ENCODE measurements around the gene SLC2A1. TPM values are rescaled to one million over a fixed set of nuclear protein-coding genes. Genes with fewer than 3 reads are reported as not detected.
"Not testable (repeated sequence)": the region's sequence is repeated elsewhere in the genome, so short reads cannot be mapped to it uniquely, and the experiment has no call there.

SLC2A1 gene
- total RNA-seq, 1 donor from 2014 or later = 135 TPM

DNA sequence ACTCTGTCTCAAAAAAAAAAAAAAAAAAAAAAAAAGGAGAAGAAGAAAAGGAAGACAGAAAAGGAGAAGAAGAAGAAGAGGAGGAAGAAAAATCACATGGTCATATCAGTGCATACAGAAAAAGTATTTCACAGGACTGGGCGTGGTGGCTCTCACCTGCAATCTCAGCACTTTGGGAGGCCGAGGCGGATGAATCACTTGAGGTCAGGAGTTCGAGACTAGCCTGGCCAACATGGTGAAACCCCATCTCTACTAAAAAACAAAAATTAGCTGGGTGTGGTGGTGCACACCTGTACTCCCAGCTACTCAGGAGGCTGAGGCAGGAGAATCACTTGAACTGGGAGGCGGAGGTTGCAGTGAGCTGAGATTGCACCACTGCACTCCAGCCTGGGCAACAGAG lies 39.0 kb downstream of the SLC2A1 start:
- H3K4me1 Mint-ChIP-seq = peaks cover 16% of the 10 kb centered on the region
- H3K36me3 Mint-ChIP-seq (ENCODE audit: low read depth); H3K9me3 Mint-ChIP-seq; DNase-seq; H3K27ac Mint-ChIP-seq; H3K27me3 Mint-ChIP-seq; H3K4me3 Mint-ChIP-seq: not testable (repeated sequence)
- intact Hi-C loops (cut with micrococcal nuclease) = loop anchor here (5.0 to 10.0 kb wide), 4 partner anchors 152 to 465 kb away; partner anchors contain the start of genes C1orf50, P3H1, PPCS and PPIH

DNA sequence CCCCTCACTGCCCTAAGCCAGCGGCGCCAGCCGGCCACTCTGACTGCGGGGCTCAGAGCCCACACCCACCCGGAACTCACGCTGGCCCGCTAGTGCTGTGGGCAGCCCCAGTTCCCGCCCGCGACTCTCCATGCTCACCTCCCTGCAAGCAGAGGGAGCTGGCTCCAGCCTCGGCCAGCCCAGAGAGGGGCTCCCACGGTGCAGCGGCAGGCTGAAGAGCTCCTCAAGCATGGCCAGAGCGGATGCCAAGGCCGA lies 41.5 kb downstream of the SLC2A1 start:
- Mint-ChIP-seq H3K4me1 (peaks cover 2% of the 10 kb centered on the region), H3K36me3 (ENCODE audit: low read depth) (peaks cover 5% of the 10 kb centered on the region), H3K27me3 (no peaks in the 10 kb centered on the region), H3K9me3 (no peaks in the 10 kb centered on the region), H3K27ac (no peak overlapping the region), H3K4me3 (no peak overlapping the region)
- DNase-seq = no peak
- intact Hi-C loops (cut with micrococcal nuclease) = no loop called here

DNA sequence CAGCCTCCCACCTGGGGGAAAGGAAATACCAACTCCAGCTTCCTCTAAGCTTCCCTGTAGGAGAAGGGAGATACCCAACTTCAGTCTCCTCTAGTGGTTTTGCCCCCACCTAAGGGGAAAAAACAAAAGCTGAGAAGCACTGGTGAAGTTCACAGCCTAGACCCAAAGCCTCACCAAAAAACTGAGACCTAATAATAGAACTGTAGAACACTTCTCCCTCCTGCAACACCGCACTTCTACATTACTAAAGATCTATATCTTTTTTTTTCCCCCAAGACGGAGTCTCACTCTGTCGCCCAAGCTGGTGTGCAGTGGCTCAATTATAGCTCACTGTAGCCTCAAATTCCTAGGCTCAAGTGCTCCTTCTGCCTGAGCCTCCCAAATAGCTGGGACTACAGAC lies 43.2 kb downstream of the SLC2A1 start:
- no peaks in the 10 kb centered on the region for H3K9me3 Mint-ChIP-seq

DNA sequence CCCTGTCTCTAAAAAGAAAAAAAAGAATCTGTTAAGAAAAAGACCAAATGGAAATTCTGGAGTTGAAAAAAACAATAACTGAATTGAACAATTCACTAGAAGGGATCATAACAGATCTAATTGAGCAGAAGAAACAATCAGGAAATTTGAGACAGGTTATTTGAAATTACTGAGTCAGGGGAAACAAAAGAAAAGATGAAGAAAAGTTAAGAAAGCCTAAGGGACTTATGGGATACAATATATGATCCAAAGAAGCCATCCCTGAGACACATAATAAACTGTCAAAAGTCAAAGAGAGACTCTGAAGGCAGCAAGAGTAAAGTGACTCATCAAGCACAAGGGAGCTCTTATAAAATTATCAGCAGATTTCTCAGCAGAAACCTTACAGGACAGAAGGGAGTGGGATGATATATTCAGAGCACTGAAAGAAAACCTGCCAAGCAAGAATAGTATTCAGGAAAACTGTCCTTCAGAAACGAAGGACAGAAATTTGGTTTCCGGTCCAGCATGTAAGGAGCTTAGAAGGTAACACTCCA lies 44.5 kb downstream of the SLC2A1 start:
- Mint-ChIP-seq H3K36me3 (ENCODE audit: low read depth) (peaks cover 5% of the 10 kb centered on the region), H3K27ac (no peak overlapping the region), H3K27me3 (no peaks in the 10 kb centered on the region), H3K4me1 (peaks cover 2% of the 10 kb centered on the region), H3K4me3 (no peak overlapping the region), H3K9me3 (no peaks in the 10 kb centered on the region)
- intact Hi-C loops (cut with micrococcal nuclease) = no loop called here
- no peak for DNase-seq

More for the DNA sequence above, 43.2 kb downstream of the SLC2A1 start:
- Mint-ChIP-seq H3K36me3 (ENCODE audit: low read depth) (peaks cover 5% of the 10 kb centered on the region), H3K4me1 (peaks cover 2% of the 10 kb centered on the region), H3K4me3 (no peak overlapping the region), H3K27me3 (no peaks in the 10 kb centered on the region), H3K27ac (no peak overlapping the region)
- intact Hi-C loops (cut with micrococcal nuclease) = no loop called here
- DNase-seq = no peak

DNA sequence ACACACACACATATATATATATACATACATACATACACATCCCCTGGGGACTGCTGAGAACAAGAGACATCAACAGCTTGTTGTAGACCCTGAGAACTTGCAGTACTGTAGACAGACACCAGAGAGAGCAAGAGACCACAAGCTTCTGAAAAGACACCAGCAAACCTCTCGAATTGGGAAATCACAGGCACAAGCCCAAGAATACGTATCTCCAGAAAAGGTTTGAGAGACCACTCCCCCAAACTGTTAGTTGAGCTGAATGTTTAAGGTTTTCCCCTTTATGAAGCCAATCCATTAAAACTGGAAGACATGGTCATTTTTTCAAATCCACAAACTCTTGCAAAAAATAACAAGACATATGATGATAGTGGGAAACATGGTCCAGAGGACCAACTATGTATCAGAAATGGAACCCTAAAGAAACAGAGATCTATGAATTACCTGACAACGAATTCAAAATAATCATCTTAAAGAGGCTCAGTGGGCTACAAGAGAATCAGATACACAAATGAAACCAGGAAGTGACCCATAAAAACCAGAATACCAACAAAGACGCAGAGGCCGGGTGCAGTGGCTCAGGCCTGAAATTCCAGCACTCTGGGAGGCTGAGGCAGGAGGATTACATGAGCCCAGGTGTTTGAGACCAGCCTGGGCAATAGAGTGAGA lies 45.1 kb downstream of the SLC2A1 start:
- intact Hi-C loops (cut with micrococcal nuclease) = loop anchor here (1.0 kb wide), 1 partner anchor 160 kb away; no protein-coding TSS in a partner anchor
- peaks cover 2% of the 10 kb centered on the region for H3K4me1 Mint-ChIP-seq
- H3K9me3 Mint-ChIP-seq = no peaks in the 10 kb centered on the region
- no peak overlapping the region for H3K27ac Mint-ChIP-seq
- H3K27me3 Mint-ChIP-seq = no peaks in the 10 kb centered on the region
- H3K36me3 Mint-ChIP-seq (ENCODE audit: low read depth) = peaks cover 5% of the 10 kb centered on the region
- H3K4me3 Mint-ChIP-seq = no peak overlapping the region
- peak; percentile 89 for DNase-seq

DNA sequence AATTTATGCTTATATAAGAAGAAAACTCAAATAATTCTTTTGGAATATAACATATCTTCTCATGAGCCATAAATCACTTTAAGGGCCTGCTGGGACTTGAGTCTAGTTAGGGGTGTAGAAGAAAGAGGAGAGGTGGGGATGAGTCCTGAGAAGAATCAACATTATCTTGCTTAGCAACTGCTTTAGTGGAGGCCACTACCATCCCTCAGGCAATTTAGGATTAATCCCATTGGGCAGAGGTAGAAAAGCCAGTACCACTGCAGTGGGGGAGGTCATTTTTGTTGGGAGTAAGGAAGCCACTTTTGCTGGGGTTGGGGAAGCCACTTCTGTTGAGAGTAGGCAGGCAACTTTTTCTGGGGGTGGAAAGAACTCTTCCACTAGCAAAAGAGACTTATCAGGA lies 47.7 kb downstream of the SLC2A1 start:
- peaks cover 5% of the 10 kb centered on the region for H3K36me3 Mint-ChIP-seq (ENCODE audit: low read depth)
- H3K9me3 Mint-ChIP-seq = no peaks in the 10 kb centered on the region
- peaks cover 2% of the 10 kb centered on the region for H3K4me1 Mint-ChIP-seq
- intact Hi-C loops (cut with micrococcal nuclease) = no loop called here
- no peaks in the 10 kb centered on the region for H3K27me3 Mint-ChIP-seq
- no peak overlapping the region for H3K4me3 Mint-ChIP-seq
- no peak for DNase-seq
- H3K27ac Mint-ChIP-seq = no peak overlapping the region

DNA sequence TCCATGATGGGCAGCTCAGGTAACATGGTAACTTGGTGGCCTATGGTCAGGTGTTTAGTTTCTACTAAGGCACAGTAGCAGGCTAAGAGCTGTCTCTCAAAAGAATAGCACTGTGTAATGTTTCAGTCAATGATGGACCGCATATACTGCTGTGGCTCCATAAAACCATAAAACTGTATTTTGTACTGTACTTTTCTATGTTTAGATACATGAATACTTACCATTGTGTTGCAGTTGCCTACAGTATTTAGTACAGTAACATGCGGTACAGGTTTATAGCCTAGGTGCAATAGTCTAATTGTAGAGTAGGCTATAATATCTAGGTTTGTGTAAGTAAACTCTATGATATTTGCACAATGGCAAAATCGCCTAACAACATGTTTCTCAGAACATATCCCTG lies 50.6 kb downstream of the SLC2A1 start:
- Mint-ChIP-seq H3K4me3 (no peak overlapping the region), H3K9me3 (no peaks in the 10 kb centered on the region), H3K27me3 (peaks cover 2% of the 10 kb centered on the region), H3K27ac (no peak overlapping the region), H3K36me3 (ENCODE audit: low read depth) (no peaks in the 10 kb centered on the region), H3K4me1 (peaks cover under 1% of the 10 kb centered on the region)
- DNase-seq = no peak
- intact Hi-C loops (cut with micrococcal nuclease) = no loop called here

DNA sequence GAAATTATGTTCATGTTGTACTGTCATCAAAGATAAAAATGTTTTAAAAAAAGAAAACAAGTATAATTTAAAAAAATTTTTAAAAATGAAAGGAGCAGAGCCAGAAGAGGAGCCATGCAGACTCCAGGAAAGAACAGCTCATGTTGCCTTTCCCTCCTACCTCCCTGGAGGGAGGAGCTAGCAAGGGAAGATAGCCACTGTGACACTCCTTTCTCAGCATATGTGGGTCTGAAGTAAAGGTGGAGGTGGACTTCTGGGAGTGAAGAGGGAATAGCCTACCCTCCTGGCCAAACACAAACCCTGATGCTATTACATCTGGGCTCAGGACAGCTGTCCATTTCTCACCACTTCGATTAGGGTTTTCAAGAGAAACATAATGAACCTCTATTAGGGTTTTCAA lies 54.2 kb downstream of the SLC2A1 start:
- intact Hi-C loops (cut with micrococcal nuclease) = no loop called here
- peaks cover 3% of the 10 kb centered on the region for H3K27me3 Mint-ChIP-seq

DNA sequence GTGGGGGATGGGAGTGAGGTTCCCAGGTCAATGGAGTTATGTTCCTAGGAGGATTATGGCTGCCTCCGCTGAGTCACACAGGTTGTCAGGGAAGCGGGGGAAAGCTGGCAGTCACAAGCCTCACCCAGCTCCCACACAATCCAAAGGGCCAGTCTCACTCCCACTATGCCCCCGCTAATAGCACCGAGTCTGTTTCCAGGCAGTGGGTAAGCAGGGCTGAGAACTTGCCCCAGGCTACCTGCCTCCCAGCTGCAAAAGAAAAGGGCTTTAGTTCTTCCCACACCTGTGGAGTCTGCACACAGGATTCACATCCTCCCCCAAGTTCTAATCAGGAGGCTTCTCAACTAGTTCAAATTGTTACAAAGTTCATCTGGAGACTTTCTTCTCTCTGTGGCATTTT lies 58.7 kb downstream of the SLC2A1 start:
- DNase-seq; intact Hi-C loops (cut with micrococcal nuclease): not testable (repeated sequence)

More for the DNA sequence above, 54.2 kb downstream of the SLC2A1 start:
- Mint-ChIP-seq H3K4me3 (no peak overlapping the region), H3K27ac (no peak overlapping the region), H3K9me3 (no peaks in the 10 kb centered on the region), H3K4me1 (peaks cover 2% of the 10 kb centered on the region), H3K36me3 (ENCODE audit: low read depth) (no peaks in the 10 kb centered on the region)
- DNase-seq = no peak

DNA sequence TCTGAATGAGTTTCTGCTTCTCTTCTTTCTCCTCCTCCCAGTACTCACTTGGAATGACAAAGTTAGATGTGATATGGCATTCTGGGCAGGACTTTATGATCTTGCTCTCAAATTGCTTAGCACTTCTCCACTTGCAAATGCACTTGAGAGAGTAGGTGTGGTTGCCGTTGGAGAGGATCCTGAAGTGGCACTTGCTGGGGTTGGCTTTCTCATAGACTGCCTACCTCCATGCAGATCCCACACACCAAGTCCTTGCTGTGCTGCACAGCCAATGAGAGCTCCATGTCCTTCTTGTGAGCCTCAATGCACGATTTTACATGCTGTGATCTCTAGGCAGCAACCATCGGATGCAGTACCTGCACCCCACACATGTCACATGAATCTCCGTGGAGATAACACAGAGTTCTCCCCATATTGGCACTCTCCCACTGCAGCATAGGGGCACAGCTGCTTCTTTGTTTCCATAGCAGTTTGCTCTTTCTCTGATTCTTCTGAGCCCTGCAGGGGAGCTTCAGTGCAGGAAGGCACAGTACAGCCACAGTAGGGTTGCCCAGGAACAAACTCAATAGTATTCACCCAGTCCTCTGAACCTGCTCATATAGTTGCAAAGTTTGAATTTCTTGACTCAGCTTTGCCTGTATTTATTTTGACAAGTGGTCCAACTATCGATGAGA lies 67.1 kb downstream of the SLC2A1 start:
- H3K4me1 Mint-ChIP-seq = no peaks in the 10 kb centered on the region
- no peak for DNase-seq
- intact Hi-C loops (cut with micrococcal nuclease) = no loop called here
- H3K27me3 Mint-ChIP-seq = peaks cover 18% of the 10 kb centered on the region
- H3K9me3 Mint-ChIP-seq = no peaks in the 10 kb centered on the region
- H3K36me3 Mint-ChIP-seq (ENCODE audit: low read depth) = no peaks in the 10 kb centered on the region
- H3K4me3 Mint-ChIP-seq = no peak overlapping the region
- no peak overlapping the region for H3K27ac Mint-ChIP-seq

More for the DNA sequence above, 58.7 kb downstream of the SLC2A1 start:
- Mint-ChIP-seq H3K27me3 (peaks cover 41% of the 10 kb centered on the region), H3K9me3 (peaks cover 13% of the 10 kb centered on the region)
- H3K27ac Mint-ChIP-seq; H3K36me3 Mint-ChIP-seq (ENCODE audit: low read depth); H3K4me1 Mint-ChIP-seq; H3K4me3 Mint-ChIP-seq: not testable (repeated sequence)

DNA sequence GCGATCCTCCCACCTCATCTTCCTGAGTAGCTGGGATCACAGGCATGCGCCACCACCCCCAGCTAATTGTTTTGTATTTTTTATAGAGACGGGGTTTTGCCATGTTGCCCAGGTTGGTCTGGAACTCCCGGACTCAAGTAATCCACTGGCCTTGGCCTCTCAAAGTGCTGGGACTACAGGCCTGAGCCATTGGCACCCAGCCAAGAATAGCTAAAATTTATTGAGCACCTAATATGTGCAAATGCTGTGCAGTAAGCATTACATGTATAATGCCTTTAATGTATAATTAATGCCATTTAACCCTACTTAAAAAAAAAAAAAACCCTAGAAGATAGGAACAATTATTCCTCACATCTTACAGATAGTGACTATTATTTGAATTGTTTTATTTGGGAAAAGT lies 69.4 kb downstream of the SLC2A1 start:
- DNase-seq = no peak
- Mint-ChIP-seq H3K4me1 (no peaks in the 10 kb centered on the region), H3K4me3 (no peak overlapping the region), H3K27ac (no peak overlapping the region), H3K9me3 (no peaks in the 10 kb centered on the region), H3K27me3 (peaks cover 10% of the 10 kb centered on the region), H3K36me3 (ENCODE audit: low read depth) (no peaks in the 10 kb centered on the region)
- intact Hi-C loops (cut with micrococcal nuclease) = no loop called here

DNA sequence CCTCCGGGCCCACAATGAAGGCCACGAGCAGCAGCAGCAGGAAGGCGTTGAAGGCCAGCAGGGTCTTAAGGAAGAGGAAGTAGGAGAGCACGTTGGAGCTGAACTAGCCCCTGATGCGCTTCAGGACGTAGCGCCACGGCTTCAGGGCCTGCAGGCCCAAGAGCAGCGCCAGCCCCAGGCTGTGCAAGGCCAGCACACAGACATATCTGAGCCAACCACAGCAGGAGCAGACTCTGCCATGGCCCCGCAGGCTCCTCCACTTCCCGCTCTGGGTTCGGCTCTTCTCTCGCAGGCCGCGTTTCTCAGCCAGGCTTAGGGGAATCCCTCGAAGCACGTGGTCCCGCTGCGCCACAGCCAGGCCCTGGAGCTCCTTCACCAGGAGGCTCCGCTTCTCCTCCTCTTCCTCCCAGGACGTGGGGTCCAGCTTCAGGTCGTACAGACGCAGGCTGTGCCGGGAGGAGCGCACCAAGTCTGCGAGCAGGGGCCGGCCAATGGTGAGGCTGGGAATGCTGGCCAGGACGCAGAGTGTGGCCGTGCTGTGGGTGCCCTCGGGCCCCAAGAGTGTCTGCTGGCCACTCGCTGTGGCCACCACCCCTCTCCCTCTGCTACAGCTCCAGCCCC lies 70.5 kb downstream of the SLC2A1 start:
- H3K9me3 Mint-ChIP-seq = no peaks in the 10 kb centered on the region
- intact Hi-C loops (cut with micrococcal nuclease) = no loop called here
- DNase-seq = no peak
- H3K4me1 Mint-ChIP-seq = no peaks in the 10 kb centered on the region
- no peaks in the 10 kb centered on the region for H3K36me3 Mint-ChIP-seq (ENCODE audit: low read depth)
- H3K4me3 Mint-ChIP-seq = no peak overlapping the region
- peaks cover 10% of the 10 kb centered on the region for H3K27me3 Mint-ChIP-seq
- H3K27ac Mint-ChIP-seq = no peak overlapping the region

DNA sequence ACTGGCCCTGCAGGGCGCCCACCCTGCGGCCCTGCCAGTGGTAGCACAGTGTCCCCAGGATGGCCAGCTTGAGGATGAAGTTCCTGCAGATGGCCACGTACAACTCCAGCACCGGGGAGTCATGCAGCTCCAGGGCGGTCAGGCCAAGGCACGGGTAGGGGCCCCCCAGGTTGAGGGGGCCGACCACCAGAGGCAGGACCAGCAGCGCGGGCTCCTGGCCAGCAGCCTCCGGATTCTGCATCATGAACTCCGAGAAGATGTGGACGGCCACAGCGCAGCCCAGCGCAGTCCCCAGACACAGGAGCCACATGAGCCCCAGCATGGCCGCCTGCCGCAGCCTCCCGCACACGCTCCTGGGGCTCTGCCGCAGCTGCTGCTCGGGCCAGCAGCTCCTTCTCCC lies 71.3 kb downstream of the SLC2A1 start:
- no peak for DNase-seq
- no peaks in the 10 kb centered on the region for H3K36me3 Mint-ChIP-seq (ENCODE audit: low read depth)

DNA sequence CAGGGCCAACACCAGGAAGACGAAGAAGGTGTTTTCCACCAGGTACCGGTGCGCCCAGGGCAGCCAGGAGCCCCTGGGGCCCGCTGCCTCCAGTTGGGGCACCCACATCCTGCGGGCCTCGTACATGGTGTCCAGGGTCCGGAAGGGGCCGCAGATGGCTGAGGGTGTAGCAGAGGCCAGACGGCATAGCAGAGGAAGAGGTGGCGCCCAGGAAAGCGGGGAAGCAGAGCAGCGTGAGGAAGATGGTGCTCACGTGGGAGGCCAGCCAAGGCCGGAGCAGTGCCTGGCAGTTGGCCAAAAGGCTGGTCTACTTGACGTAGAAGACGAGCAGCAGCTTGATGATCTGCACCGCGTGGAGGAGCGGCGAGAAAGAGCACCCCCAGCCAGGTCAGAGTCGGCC lies 71.9 kb downstream of the SLC2A1 start:
- no peak for DNase-seq
- Mint-ChIP-seq H3K9me3 (no peaks in the 10 kb centered on the region), H3K27ac (no peak overlapping the region), H3K36me3 (ENCODE audit: low read depth) (no peaks in the 10 kb centered on the region), H3K4me1 (no peaks in the 10 kb centered on the region), H3K4me3 (no peak overlapping the region), H3K27me3 (peaks cover 10% of the 10 kb centered on the region)
- intact Hi-C loops (cut with micrococcal nuclease) = no loop called here

More for the DNA sequence above, 71.3 kb downstream of the SLC2A1 start:
- peaks cover 10% of the 10 kb centered on the region for H3K27me3 Mint-ChIP-seq
- no peaks in the 10 kb centered on the region for H3K4me1 Mint-ChIP-seq
- no peak overlapping the region for H3K27ac Mint-ChIP-seq
- no peaks in the 10 kb centered on the region for H3K9me3 Mint-ChIP-seq
- H3K4me3 Mint-ChIP-seq = no peak overlapping the region
- intact Hi-C loops (cut with micrococcal nuclease) = no loop called here
